Measurements from ENCODE around the gene CTIF.
"Not testable (repeated sequence)": the region's sequence is repeated elsewhere in the genome, so short reads cannot be mapped to it uniquely, and the experiment has no call there.

Gene CTIF

GRCh38 chr18:48860269-48861180 lies 321.7 kb downstream of the CTIF start:
- DNase-seq: peak; percentile 66 to 83

- no peak for DNase-seq
These were observed 322.4 kb downstream of the CTIF start for GRCh38 chr18:48861181-48861708.

DNA sequence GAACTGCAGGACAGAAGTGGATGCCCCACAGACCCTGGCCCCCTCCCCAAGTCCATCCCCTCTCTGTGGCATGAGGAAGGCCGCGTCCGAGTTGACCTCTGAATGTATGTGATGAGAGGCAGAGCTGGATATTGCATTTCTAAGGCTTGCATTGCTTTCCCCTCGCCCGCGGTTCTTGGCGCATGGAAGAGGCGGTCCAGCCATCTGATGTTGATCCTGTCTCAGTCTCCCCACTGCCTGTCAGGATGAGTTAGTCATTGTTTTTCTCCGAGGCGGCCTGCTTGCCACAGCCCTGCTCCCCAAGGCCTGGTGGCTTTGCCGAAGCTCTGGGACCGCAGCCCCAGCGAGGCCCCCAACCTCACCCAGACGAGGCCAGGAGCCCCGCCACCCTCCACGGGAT lies 323.3 kb downstream of the CTIF start:
- DNase-seq: no peak

DNA sequence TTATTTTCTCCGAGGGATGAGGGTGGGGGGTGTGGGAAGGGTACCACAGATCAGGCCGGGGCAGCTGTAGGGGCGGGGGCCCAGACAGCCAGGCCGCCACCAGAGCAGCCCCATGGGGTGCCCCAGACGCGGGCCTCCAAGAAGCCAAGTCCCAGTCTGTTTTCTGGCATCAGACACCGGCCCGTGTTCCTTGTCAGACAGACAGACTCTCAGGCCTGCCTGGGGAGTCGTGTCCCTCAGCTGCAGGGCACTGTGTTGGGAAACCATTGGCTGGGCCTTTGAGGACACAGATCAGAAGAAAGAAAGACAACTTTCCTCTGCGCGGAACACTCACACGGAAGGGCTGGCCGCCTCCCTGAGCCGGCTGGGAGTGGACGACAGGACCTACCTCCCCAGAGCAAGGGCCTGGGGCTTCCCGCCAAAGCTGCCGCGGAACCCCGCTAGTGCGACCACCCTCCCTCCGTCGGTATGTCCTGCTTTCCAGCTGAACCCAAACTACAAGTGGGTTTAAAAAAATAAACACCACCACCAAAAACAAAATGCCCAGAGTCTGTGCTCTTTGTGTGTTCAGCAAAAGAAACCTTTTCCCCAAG lies 323.9 kb downstream of the CTIF start:
- no peak for DNase-seq

- no peak for DNase-seq
These were observed 324.7 kb downstream of the CTIF start for GRCh38 chr18:48863432-48864065.

DNA sequence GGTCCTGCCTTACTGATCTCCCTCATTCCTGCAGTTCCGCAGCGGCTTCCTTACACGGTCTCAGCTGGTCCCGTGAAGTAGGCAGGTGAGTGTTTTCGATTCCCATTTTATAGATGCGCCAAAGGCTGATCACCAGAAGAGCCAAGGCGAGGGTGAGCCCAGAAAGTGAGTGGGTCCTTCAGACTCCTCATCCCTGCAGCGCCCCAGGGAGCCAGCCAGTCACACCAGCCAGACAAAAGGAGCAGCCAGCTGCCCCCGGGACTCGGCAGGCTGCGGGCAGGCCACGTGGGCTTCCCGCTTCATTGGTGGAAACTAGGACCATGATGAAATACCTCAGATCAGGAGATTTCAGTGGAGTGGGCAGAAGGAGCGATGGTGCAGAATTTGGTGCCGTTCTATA lies 326.0 kb downstream of the CTIF start:
- DNase-seq: no peak

- peak; percentile 61 to 86 for DNase-seq
These were observed 327.4 kb downstream of the CTIF start for GRCh38 chr18:48866028-48866733.

GRCh38 chr18:48866856-48867255 lies 328.0 kb downstream of the CTIF start:
- DNase-seq: peak in 1 of 2 experiments; percentile 15

DNA sequence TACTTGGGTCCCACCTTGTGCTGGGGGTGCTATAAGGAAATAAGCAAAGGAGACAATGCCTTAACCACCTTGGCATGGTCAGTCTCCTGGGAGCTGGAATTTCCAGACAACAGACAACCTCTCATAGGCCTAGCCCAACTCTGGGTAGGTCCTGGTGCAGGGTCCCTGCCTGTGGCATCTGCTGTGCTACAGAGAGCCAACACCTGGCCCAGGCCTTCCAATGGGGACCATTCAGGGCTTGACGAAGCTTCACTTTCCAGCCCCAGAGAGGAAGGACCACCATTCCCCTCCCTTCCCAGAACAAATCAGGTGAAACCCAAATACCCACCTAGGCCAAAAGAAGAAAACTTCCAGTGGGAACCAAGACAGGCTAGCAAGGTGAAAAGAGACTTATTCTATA lies 329.1 kb downstream of the CTIF start:
- no peak for DNase-seq

GRCh38 chr18:48868468-48869466 lies 329.9 kb downstream of the CTIF start:
- DNase-seq: no peak

DNA sequence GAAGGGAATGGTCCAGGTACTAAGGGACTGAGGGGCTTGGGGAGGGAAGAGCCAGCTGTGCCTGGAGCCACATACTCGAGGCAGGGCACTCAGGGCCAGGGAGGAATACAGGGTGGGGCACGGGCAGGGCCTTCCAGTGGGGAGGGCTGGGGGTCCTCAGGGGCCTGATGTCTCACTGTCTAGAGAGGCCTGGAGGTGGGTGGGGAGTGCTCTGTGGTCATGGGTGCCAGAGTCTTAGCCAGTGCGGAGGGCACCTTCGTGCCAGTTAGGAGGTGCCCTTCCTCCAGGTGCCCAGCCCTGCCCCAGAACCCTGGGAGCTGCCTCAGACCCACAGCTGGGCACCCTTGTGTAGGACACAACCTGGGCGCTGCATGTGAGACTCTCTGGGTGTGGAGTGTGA lies 330.8 kb downstream of the CTIF start:
- DNase-seq: no peak

GRCh38 chr18:48870926-48871325 lies 332.1 kb downstream of the CTIF start:
- DNase-seq: not testable (repeated sequence)

DNA sequence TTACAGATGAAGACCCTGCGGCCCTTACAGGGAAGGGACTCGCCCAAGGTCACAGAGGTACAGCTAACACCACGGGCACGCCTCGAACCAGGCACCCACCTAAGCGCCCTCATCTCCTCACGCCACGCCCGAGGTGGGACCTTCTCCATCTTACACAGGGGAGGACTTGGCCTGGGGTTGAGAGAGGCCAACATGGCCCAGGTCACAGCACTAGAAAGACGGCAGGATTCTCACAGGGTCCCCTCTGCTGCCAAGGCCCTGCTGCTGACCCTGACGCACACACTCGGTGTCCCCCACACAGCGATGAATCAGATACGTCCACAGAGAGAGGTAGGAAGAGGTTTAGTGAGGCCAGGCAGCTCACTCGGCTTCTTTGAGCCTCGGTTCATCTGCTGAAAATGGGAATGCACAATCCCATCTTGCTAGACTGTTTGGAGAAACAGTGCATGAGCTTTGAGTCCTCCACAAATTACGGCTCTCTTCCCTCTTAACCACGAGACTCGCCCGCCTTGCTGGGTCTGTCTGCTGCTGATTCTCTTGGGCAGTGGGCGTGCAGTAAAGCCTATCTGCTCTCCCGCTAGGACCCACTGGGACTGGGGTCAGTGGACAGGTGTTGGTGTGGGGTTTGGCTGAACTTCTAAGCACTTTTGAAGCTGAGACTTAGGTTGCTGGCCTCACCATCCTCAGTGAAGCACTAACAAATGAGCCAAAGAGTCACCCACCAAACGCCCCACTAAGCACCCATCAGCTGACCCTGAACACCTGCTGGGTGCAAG lies 332.7 kb downstream of the CTIF start:
- DNase-seq: no peak

DNA sequence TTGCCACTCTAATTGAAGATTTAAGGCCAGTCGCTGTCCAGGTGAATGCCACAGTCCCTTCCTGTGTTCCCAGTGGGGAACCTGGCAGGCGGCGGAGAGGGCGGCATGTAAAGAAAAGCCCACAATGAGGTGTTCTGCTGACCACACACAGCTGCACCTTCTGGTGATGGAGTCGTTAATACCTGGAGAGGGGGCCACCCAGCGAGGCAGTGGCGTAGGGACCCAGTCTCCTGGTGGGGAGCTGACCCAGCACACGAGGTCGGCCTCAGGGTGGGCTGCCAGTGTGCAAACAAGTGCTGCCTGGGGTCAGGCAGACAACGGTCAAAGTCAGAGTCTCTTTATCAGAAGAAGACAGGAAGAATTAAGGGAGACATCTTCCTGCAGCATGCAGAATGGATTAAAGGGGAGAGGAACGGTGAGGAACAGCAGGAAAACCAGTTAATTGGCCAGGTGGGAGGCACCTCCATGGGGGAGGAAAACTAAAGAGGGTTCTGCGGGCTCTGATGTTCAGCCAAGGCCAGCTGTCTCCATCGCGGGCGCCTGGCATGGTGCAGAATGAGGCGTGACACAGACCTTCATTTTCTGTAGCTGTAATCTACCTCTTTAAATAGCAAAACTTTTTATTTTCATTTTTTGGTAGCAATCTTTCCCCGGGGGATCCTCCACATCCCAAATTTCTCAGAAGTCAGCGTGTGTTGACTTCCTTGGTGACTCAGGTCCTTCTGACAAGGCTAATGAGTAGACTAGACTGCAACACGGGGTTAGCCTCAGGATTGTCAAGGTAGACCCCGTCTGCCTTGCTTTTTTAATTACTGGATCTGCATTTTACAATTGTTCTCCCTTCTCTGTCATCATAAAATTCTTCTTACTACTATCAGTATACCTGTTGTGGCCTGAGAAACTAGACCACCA lies 333.7 kb downstream of the CTIF start:
- peak; percentile 9 to 27 for DNase-seq

DNA sequence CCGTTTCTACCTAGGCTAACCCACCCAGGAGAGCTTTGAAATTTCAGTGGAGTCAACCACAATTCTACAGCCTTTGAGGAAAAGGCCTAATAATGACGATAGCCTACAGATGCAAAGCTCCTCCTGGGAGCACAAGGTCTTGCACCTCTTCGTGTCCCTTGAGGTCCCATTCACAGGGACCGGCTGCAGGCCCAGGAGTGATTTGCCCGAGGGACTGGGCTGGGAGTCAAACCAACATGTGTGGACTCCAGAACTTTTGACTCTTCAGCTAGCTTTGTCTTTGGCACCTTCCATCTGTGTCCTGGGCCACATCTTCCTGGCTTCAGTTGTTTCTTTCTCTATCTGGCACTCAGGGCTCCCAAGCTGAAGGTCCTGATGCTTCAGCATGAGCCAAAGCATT lies 335.4 kb downstream of the CTIF start:
- no peak for DNase-seq

GRCh38 chr18:48874701-48875162 lies 335.9 kb downstream of the CTIF start:
- DNase-seq: no peak

DNA sequence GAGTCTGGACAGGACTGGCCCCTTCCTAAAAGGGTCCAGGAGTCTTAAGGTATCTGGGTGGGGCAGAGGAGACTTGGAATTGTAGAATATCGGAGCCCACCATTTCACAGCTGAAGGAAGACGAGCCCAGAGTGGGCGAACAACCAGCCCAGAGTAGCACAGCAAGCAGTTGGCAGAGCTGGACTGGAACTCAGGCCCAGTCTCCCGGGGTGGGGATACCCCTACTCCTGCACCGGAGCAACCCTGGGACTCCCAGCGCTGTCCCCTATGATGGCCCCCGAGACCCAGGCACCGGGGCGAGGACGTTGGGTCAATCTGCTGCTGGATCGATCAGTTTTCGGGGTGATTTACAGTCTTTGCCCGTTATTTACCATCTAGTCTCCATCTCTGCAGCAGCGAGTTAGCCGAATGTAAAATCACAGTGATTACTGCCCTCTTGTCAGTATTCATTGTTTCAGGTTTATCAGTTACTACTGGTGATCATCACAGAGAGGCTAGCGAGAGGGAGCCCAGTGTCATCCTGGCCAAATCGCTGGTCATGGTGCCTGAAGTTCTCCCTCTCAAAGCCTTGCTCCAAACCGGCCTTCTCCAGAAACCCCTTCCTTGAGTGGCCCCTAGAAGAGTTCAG lies 336.6 kb downstream of the CTIF start:
- no peak for DNase-seq

GRCh38 chr18:48875942-48876511 lies 337.2 kb downstream of the CTIF start:
- DNase-seq: no peak

DNA sequence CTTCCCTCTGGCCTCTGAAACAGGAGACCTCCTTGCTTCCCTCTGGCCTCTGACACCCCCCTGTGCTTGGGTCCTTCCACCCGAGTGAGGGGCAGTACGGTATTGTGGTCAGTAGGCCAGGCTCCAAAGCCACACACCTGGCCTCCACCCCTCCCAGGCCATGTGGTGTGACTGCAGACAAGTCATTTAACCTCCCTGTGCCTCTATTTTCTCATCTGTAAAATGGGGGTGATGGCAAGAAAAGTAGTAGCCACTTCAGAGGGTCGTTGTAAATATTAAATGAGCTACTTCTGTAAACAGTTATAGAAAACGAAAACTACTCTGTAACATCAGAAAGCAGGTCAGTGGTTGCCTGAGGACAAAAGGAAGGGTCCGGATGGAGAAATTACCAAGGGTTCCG lies 337.8 kb downstream of the CTIF start:
- no peak for DNase-seq
